ENCODE results near the gene CFAP70.

CFAP70 gene

GRCh38 chr10:73357166-73357565 lies 1.5 kb downstream of the CFAP70 start:
- no peak for TF ChIP-seq CTCF (IDR thresholded peaks at IDR 0.05; ENCODE audit: low read depth, low read length)
- peak in 1 of 2 donors; percentile 43 for DNase-seq (ENCODE audit: low read depth in 2 of 2)
- no peak overlapping the region for H3K4me3 ChIP-seq (replicated peaks in 1 of 2; ENCODE audit: low read depth in 2 of 2, low read length in 2 of 2)

GRCh38 chr10:73344269-73344668 lies 14.4 kb downstream of the CFAP70 start:
- DNase-seq (ENCODE audit: low read depth in 2 of 2): no peak
- TF ChIP-seq CTCF (IDR thresholded peaks at IDR 0.05; ENCODE audit: low read depth, low read length): no peak
- H3K4me3 ChIP-seq (replicated peaks in 1 of 2; ENCODE audit: low read depth in 2 of 2, low read length in 2 of 2): no peak overlapping the region

DNA sequence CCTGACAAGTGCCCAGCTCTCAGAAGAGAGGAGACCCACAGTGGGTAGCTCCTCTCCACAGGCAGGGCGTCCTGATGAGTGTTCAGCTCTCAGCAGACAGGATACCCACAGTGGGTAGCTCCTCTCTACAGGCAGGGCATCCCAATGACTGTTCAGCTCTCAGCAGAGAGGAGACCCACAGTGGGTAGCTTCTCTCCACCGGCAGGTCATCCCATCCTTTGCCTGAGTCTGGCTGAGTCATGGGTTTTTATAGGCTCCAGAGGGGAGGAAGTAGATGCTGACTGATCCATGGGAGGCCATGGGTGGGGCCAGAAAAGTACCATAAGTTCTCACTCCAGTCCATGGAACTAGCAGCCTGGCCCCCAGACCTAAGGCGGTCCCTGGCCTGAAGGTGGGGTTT lies 18.5 kb downstream of the CFAP70 start:
- DNase-seq (ENCODE audit: low read depth in 2 of 2): no peak
- H3K4me3 ChIP-seq (replicated peaks in 1 of 2; ENCODE audit: low read depth in 2 of 2, low read length in 2 of 2): no peak overlapping the region
- no peak for TF ChIP-seq CTCF (IDR thresholded peaks at IDR 0.05; ENCODE audit: low read depth, low read length)

GRCh38 chr10:73339436-73339835 lies 19.2 kb downstream of the CFAP70 start:
- no peak overlapping the region for H3K4me3 ChIP-seq (replicated peaks in 1 of 2; ENCODE audit: low read depth in 2 of 2, low read length in 2 of 2)
- DNase-seq (ENCODE audit: low read depth in 2 of 2): no peak
- TF ChIP-seq CTCF (IDR thresholded peaks at IDR 0.05; ENCODE audit: low read depth, low read length): no peak

- no peak overlapping the region for H3K4me3 ChIP-seq (replicated peaks in 1 of 2; ENCODE audit: low read depth in 2 of 2, low read length in 2 of 2)
- peak in 1 of 2 donors; percentile 9 for DNase-seq (ENCODE audit: low read depth in 2 of 2)
- TF ChIP-seq CTCF (IDR thresholded peaks at IDR 0.05; ENCODE audit: low read depth, low read length): no peak
Measured at GRCh38 chr10:73338801-73339368, 19.8 kb downstream of the CFAP70 start.

DNA sequence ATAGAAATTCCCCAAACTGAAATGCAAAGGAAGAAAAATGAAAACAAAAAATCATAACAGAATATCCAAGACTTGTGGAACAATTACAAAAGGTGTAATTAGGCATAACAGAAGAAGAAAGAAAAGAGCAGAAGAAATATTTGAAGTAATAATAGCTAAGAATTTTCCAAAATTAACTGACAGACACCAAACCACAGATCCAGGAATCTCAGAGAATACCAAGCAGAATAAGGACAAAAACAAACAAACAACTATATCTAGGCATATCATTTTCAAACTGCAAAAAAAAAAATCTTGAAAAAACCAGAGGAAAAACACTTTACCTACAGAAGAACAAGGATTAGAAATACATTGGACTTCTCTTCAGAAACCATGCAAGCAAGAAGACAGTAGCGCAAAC lies 25.5 kb downstream of the CFAP70 start:
- no peak for DNase-seq (ENCODE audit: low read depth in 2 of 2)

More for the DNA sequence above, 25.5 kb downstream of the CFAP70 start:
- no peak overlapping the region for H3K4me3 ChIP-seq (replicated peaks in 1 of 2; ENCODE audit: low read depth in 2 of 2, low read length in 2 of 2)
- TF ChIP-seq CTCF (IDR thresholded peaks at IDR 0.05; ENCODE audit: low read depth, low read length): no peak
